A673 (cell line): ENCODE measurements around the gene IL25. TPM values are rescaled to one million over a fixed set of nuclear protein-coding genes. Genes with fewer than 3 reads are reported as not detected.

Experiments used
- BruUV-seq: library from RNA; stranded (reverse); fragments of 400-500 nt; replicated peaks from 2 replicates; lab custom pipeline; 2021; lab: Mats Ljungman, UMichigan
- CTCF ChIA-PET: fragments of 300-600 bp; sonication (Branson Sonifier 250); formaldehyde crosslinking; loops from one replicate; lab custom pipeline; 2022; ENCODE audit warnings: antibody characterized with exemption; lab: Charles Lee
- POLR2A ChIA-PET: fragments of 300-600 bp; sonication (Branson Sonifier 250); formaldehyde crosslinking; loops from one replicate; lab custom pipeline; 2022; ENCODE audit warnings: antibody characterized with exemption; ENCODE audit not compliant: low non-redundant PET; lab: Charles Lee
- DNase-seq: peaks from one replicate; pipeline ENCODE4 v3.0.0-alpha.2; 2015; ENCODE audit warnings: low spot score
- H3K27ac ChIP-seq: fragments of 200-600 bp; sonication (generic); 2 replicates; pipeline ENCODE4 v1.5.1; 2016; ENCODE audit warnings: mixed run types, low read depth, mild to moderate bottlenecking, mixed read lengths, antibody characterized with exemption, low read length; ENCODE audit not compliant: poor library complexity, severe bottlenecking
- H3K27me3 ChIP-seq: fragments of 200-600 bp; sonication (generic); replicated peaks from 2 replicates; pipeline ENCODE4 v1.6.1; 2017; ENCODE audit warnings: mixed run types, low read depth, mild to moderate bottlenecking, mixed read lengths, antibody characterized with exemption, low read length; ENCODE audit not compliant: insufficient read depth, poor library complexity
- H3K36me3 ChIP-seq: fragments of 200-600 bp; sonication (generic); 2 replicates; pipeline ENCODE4 v1.6.1; 2016; ENCODE audit warnings: mixed run types, mild to moderate bottlenecking, mixed read lengths, antibody characterized with exemption, low read length; ENCODE audit not compliant: insufficient read depth, poor library complexity, severe bottlenecking
- H3K4me1 ChIP-seq: fragments of 200-600 bp; sonication (generic); 2 replicates; pipeline ENCODE4 v1.6.1; 2017; ENCODE audit warnings: mixed run types, mild to moderate bottlenecking, mixed read lengths, antibody characterized with exemption, low read length; ENCODE audit not compliant: insufficient read depth, poor library complexity, severe bottlenecking
- H3K4me3 ChIP-seq: fragments of 200-600 bp; sonication (generic); 2 replicates; pipeline ENCODE4 v1.5.1; 2016; ENCODE audit warnings: low read depth, mixed run types, mild to moderate bottlenecking, mixed read lengths, low read length; ENCODE audit not compliant: poor library complexity, severe bottlenecking
- H3K9me3 ChIP-seq: fragments of 200-600 bp; sonication (generic); 2 replicates; pipeline ENCODE4 v1.6.1; 2016; ENCODE audit warnings: mixed run types, low read depth, mild to moderate bottlenecking, mixed read lengths, antibody characterized with exemption, low read length; ENCODE audit not compliant: poor library complexity, severe bottlenecking
- EZH2 ChIP-seq: fragments of 200-600 bp; sonication (generic); IDR thresholded peaks from 2 replicates; pipeline ENCODE4 v1.6.1; 2017; ENCODE audit warnings: borderline replicate concordance, low read depth, mild to moderate bottlenecking, mixed read lengths, antibody characterized with exemption, low read length; ENCODE audit not compliant: poor library complexity, severe bottlenecking
- intact Hi-C: fragments of 100-400 bp; cut with micrococcal nuclease; formaldehyde crosslinking; loops from one replicate; pipeline ENCODE4 v1.10.0; 2022; ENCODE audit not compliant: unreplicated experiment
- total RNA-seq: library from RNA; stranded (reverse); gene quantifications from 2 replicates; pipeline ENCODE4 v1.2.3, GENCODE V29; 2021
- TF ChIP-seq, protein P1 (sequence below): fragments of 300-800, 200-600 bp; sonication (generic); conservative IDR thresholded peaks from 2 replicates; pipeline ENCODE4 v1.5.1; 2017; ENCODE audit warnings: low read depth, mild to moderate bottlenecking, antibody characterized with exemption, low read length, moderate library complexity, mixed read lengths

The IL25 gene
- total RNA-seq, 1 experiment from 2014 or later: not detected

DNA sequence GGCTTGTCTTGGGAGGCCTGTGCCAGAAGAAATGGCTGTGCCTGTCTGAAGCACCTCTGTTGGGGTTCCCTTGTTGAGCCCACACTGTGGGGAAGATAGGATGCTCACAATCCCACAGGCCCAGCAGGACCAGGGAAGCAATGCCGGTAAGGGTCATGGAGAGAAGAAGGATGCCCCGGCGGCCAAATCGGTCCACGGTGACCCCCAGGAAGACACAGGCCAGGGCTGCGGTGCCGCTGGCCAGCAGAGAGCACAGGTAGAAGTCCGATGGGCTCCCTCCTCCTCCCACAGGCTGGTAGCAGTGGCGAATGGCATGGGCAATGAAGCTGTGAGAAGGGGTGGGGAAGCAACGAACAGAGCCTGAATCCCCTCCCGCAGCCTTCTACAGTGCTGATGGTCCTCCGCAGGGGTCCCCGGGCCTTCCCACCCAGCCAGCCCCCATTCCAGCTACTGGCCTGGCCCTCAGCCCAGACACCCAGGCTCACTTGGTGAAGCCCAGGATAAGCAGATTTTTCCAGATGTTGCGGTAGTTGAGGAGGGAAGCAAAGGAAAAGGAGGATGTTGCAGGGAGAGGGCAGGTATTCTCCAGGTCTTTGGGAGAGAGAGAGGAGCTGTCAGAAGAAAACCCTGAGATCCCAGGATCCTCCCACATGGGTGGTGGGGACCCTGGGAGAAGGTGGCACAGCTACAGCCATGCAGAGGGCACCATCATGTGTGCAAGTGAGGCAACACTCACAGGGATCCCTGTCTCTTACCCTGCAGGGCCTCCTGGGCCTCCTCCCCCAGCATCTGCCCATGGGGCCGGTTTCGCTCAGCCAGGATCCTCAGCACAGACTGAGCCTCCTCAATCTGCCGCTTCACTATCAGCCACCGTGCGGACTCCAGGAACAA, 25.0 kb upstream of the IL25 start:
- no peaks in the 10 kb centered on the region for H3K27me3 ChIP-seq
- intact Hi-C loops: no loop called here
- no peaks in the 10 kb centered on the region for H3K9me3 ChIP-seq
- BruUV-seq: no TSS peak
- peaks cover 5% of the 10 kb centered on the region for H3K4me1 ChIP-seq
- H3K27ac ChIP-seq: no peak overlapping the region
- TF ChIP-seq, protein P1, sequence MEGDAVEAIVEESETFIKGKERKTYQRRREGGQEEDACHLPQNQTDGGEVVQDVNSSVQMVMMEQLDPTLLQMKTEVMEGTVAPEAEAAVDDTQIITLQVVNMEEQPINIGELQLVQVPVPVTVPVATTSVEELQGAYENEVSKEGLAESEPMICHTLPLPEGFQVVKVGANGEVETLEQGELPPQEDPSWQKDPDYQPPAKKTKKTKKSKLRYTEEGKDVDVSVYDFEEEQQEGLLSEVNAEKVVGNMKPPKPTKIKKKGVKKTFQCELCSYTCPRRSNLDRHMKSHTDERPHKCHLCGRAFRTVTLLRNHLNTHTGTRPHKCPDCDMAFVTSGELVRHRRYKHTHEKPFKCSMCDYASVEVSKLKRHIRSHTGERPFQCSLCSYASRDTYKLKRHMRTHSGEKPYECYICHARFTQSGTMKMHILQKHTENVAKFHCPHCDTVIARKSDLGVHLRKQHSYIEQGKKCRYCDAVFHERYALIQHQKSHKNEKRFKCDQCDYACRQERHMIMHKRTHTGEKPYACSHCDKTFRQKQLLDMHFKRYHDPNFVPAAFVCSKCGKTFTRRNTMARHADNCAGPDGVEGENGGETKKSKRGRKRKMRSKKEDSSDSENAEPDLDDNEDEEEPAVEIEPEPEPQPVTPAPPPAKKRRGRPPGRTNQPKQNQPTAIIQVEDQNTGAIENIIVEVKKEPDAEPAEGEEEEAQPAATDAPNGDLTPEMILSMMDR: no peak
- no peak overlapping the region for H3K4me3 ChIP-seq
- POLR2A ChIA-PET: no interaction called here
- DNase-seq: no peak
- no peaks in the 10 kb centered on the region for H3K36me3 ChIP-seq
- CTCF ChIA-PET: no interaction called here

DNA sequence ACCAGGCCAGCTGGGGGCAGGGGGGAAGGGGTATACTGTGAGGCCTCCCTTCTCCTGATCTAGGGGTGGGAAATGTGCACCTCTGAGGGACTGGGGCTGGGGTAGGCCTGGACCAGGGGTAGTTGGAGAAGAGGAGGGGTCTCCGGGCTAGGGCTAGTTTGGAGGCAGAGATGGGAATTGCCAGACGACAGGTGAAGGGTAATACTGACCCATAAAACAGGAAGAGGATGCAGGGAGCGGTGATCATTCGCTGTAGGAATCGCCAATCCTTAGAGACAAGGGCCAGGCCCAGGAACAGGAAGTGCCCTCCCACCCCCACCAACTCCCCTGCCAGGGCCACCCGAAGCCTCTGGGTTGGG, 24.3 kb upstream of the IL25 start:
- Histone ChIP-seq H3K27me3 (no peaks in the 10 kb centered on the region), H3K27ac (no peak overlapping the region), H3K4me1 (peaks cover 5% of the 10 kb centered on the region), H3K36me3 (no peaks in the 10 kb centered on the region), H3K9me3 (no peaks in the 10 kb centered on the region), H3K4me3 (no peak overlapping the region)
- ChIA-PET POLR2A (no interaction called here), CTCF (no interaction called here)
- intact Hi-C loops: no loop called here
- DNase-seq: no peak
- no TSS peak for BruUV-seq
- no peak for TF ChIP-seq EZH2
- TF ChIP-seq, protein P1: no peak

DNA sequence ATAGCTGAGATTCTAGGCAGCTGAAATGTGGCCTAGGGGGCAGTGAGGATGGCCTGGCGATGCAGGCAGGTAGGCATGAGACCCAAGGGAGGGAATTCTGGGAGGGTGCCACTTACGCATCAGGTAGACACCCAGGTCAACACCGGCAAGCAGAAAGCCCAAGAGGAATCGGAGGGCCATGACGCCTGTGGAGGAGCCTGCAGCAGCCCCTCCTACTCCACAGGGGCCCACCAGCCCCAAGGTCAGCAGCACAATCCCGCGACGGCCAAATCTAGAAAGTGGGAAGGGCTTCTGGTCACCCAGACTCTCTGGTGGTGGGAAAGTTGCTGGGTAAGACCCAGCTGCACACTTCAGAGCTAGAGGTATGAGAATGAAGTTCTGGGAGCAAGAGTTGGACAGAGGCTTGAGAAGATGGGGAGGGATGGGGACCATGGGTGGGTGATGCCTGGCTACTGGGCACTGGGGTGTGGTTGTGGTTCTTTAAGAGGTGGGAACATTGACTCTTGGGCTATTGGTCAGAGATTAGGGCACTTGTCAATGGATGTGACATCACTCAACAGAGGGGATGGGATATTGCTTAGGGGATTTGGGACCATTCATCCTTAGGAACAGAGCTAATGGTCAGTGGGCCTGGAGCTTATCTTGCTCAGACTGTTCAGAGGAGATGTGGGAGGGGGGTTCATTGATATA, 23.3 kb upstream of the IL25 start:
- CTCF ChIA-PET: no interaction called here

More for the DNA sequence above, 23.3 kb upstream of the IL25 start:
- Histone ChIP-seq H3K27ac (no peak overlapping the region), H3K4me1 (peaks cover 5% of the 10 kb centered on the region), H3K36me3 (no peaks in the 10 kb centered on the region), H3K27me3 (no peaks in the 10 kb centered on the region), H3K4me3 (no peak overlapping the region), H3K9me3 (no peaks in the 10 kb centered on the region)
- TF ChIP-seq, protein P1: no peak
- TF ChIP-seq EZH2: no peak
- intact Hi-C loops: no loop called here
- no TSS peak for BruUV-seq
- DNase-seq: no peak
- POLR2A ChIA-PET: no interaction called here
